ENCODE data around the gene RELN.

- TF ChIP-seq CTCF (optimal IDR thresholded peaks at IDR 0.05 in 1 of 3, IDR thresholded peaks at IDR 0.05 in 1 of 3, conservative IDR thresholded peaks at IDR 0.05 in 1 of 3; ENCODE audit: extremely low read depth in 1 of 3, insufficient read depth in 2 of 3, low read length in 3 of 3) (no peak), EZH2 (IDR thresholded peaks at IDR 0.05; ENCODE audit: low read length) (no peak)
Measured at GRCh38 chr7:104007614-104008013, 18.2 kb upstream of the RELN start.

Data from keratinocyte (primary cell).